SK-N-SH (cell line): ENCODE data around the gene PPP2CA. TPM values are rescaled to one million over a fixed set of nuclear protein-coding genes. Genes with fewer than 3 reads are reported as not detected.

Experiments used
- CTCF ChIA-PET: fragments of 300-600, 350-600 bp; formaldehyde crosslinking; extraction: SDS; loops from one replicate; lab custom pipeline; 2021; lab: Yijun Ruan, JAX
- POLR2A ChIA-PET: fragments of 350-600 bp; sonication (Branson Sonifier 250); formaldehyde crosslinking; extraction: SDS; loops from one replicate; lab custom pipeline; 2020; ENCODE audit warnings: antibody characterized with exemption, inconsistent platforms; lab: Yijun Ruan, JAX
- DNase-seq: peaks from one replicate; pipeline ENCODE4 v3.0.0; 2012
- H2AFZ ChIP-seq: fragments of 200-600 bp; sonication (generic); 2 replicates; pipeline ENCODE4 v1.8.1; 2016; ENCODE audit warnings: antibody characterized with exemption, mild to moderate bottlenecking, low read depth
- H3F3A ChIP-seq: fragments of 200-600 bp; sonication (generic); replicated peaks from 2 replicates; pipeline ENCODE3; 2016; ENCODE audit warnings: antibody characterized with exemption, mild to moderate bottlenecking; ENCODE audit not compliant: insufficient read depth
- H3K27ac ChIP-seq, 2 experiments: fragments of 200-500 bp in 1 of 2; fragments of 200-600 bp in 1 of 2; sonication (Bioruptor generic) in 1 of 2; sonication (generic), shearing (Covaris generic) in 1 of 2; 2 replicates each; pipeline versions ENCODE4 v1.5.1 to v1.6.1; 2014 to 2016; ENCODE audit warnings: low read depth in 2 of 2, inconsistent platforms in 1 of 2, low read length in 1 of 2, mild to moderate bottlenecking in 1 of 2, mixed read lengths in 1 of 2
- H3K27me3 ChIP-seq: fragments of 200-600 bp; sonication (generic), shearing (Covaris generic); 2 replicates; pipeline ENCODE4 v1.6.1; 2016; ENCODE audit warnings: mixed run types; ENCODE audit not compliant: insufficient read depth
- H3K36me3 ChIP-seq, 2 experiments: fragments of 200-500 bp in 1 of 2; fragments of 200-600 bp in 1 of 2; sonication (Bioruptor generic) in 1 of 2; sonication (generic) in 1 of 2; replicated peaks in 1 of 2; 2 replicates each; pipeline versions ENCODE3 to v1.5.1; 2014 to 2016; ENCODE audit warnings: low read length in 1 of 2, mild to moderate bottlenecking in 1 of 2; ENCODE audit not compliant: insufficient read depth in 2 of 2, control insufficient read depth in 1 of 2
- H3K4me1 ChIP-seq, 2 experiments: fragments of 200-500 bp in 1 of 2; fragments of 200-600 bp in 1 of 2; sonication (Bioruptor generic) in 1 of 2; sonication (generic), shearing (Covaris generic) in 1 of 2; 2 replicates each; pipeline versions ENCODE4 v1.5.1 to v1.6.1; 2014 to 2016; ENCODE audit warnings: low read depth in 1 of 2, low read length in 1 of 2, mixed run types in 1 of 2; ENCODE audit not compliant: insufficient read depth in 2 of 2, control insufficient read depth in 1 of 2
- H3K4me2 ChIP-seq: fragments of 200-600 bp; sonication (generic), shearing (Covaris generic); 2 replicates; pipeline ENCODE4 v1.6.1; 2017; ENCODE audit warnings: mixed run types
- H3K4me3 ChIP-seq, 2 experiments: fragments of 200-500 bp in 1 of 2; fragments of 200-600 bp in 1 of 2; sonication (Bioruptor generic) in 1 of 2; sonication (generic), shearing (Covaris generic) in 1 of 2; 2 replicates each; pipeline versions ENCODE4 v1.5.1 to v1.8.1; 2014 to 2016; ENCODE audit warnings: low read depth in 2 of 2, inconsistent platforms in 1 of 2, low read length in 1 of 2, mild to moderate bottlenecking in 1 of 2, mixed read lengths in 1 of 2, moderate library complexity in 1 of 2
- H3K79me2 ChIP-seq: fragments of 200-600 bp; sonication (generic); 2 replicates; pipeline ENCODE4 v1.8.1; 2017; ENCODE audit warnings: mild to moderate bottlenecking; ENCODE audit not compliant: insufficient read depth
- H3K9ac ChIP-seq: fragments of 200-600 bp; sonication (generic); 2 replicates; pipeline ENCODE4 v1.6.1; 2017; ENCODE audit warnings: mixed run types
- H3K9me2 ChIP-seq: fragments of 200-600 bp; sonication (generic); 2 replicates; pipeline ENCODE4 v1.6.1; 2017; ENCODE audit warnings: mixed run types
- H3K9me3 ChIP-seq: fragments of 200-600 bp; sonication (generic); 2 replicates; pipeline ENCODE4 v1.6.1; 2017; ENCODE audit warnings: mixed run types, mild to moderate bottlenecking, moderate library complexity
- H4K20me1 ChIP-seq: fragments of 200-600 bp; sonication (generic); 2 replicates; pipeline ENCODE4 v1.6.1; 2017; ENCODE audit warnings: mild to moderate bottlenecking, mixed run types; ENCODE audit not compliant: insufficient read depth
- CHD2 ChIP-seq: fragments of 150-350 bp; IDR thresholded peaks from 2 replicates; pipeline ENCODE4 v1.6.1; 2018; ENCODE audit warnings: low read length; ENCODE audit not compliant: partially characterized antibody
- EP300 ChIP-seq, 2 experiments: IDR thresholded peaks; 2 replicates each; pipeline versions ENCODE4 v1.4.0 to v1.6.1; 2012; ENCODE audit warnings: borderline replicate concordance in 1 of 2, low read depth in 1 of 2, low read length in 1 of 2
- EZH2phosphoT487 ChIP-seq: fragments of 200-600 bp; sonication (generic); IDR thresholded peaks from 2 replicates; pipeline ENCODE4 v1.6.1; 2017; ENCODE audit warnings: low read depth, mixed run types, mild to moderate bottlenecking, antibody characterized with exemption, moderate library complexity, borderline replicate concordance
- FOSL2 ChIP-seq: IDR thresholded peaks from 2 replicates; pipeline ENCODE4 v1.4.0; 2012; ENCODE audit warnings: low read depth, mild to moderate bottlenecking, moderate library complexity, borderline replicate concordance
- FOXJ3 ChIP-seq: sonication (generic); formaldehyde crosslinking; IDR thresholded peaks from 2 replicates; pipeline ENCODE4 v1.5.1; 2020; ENCODE audit warnings: mild to moderate bottlenecking, missing genetic modification reagents
- FOXM1 ChIP-seq: IDR thresholded peaks from 2 replicates; pipeline ENCODE4 v1.4.0; 2012; ENCODE audit warnings: low read depth, mild to moderate bottlenecking
- GABPA ChIP-seq: IDR thresholded peaks from 2 replicates; pipeline ENCODE4 v1.4.0; 2012; ENCODE audit warnings: low read depth, mild to moderate bottlenecking
- JUND ChIP-seq: IDR thresholded peaks from 2 replicates; pipeline ENCODE4 v1.4.0; 2012
- MEF2A ChIP-seq: IDR thresholded peaks from 2 replicates; pipeline ENCODE4 v1.4.0; 2012; ENCODE audit warnings: low read depth, borderline replicate concordance
- NFIC ChIP-seq: IDR thresholded peaks from 2 replicates; pipeline ENCODE4 v1.4.0; 2012; ENCODE audit warnings: borderline replicate concordance
- NRF1 ChIP-seq: IDR thresholded peaks from 2 replicates; pipeline ENCODE4 v1.6.1; 2012; ENCODE audit warnings: low read depth, mild to moderate bottlenecking, low read length
- POLR2AphosphoS5 ChIP-seq: IDR thresholded peaks from 2 replicates; pipeline ENCODE4 v1.6.1; 2012; ENCODE audit warnings: low read depth, low read length
- RAD21 ChIP-seq: IDR thresholded peaks from 2 replicates; pipeline ENCODE4 v1.6.1; 2012; ENCODE audit warnings: mild to moderate bottlenecking, low read length
- RCOR1 ChIP-seq: fragments of 150-350 bp; IDR thresholded peaks from 2 replicates; pipeline ENCODE4 v1.6.1; 2017; ENCODE audit warnings: antibody characterized with exemption, low read length
- RFX5 ChIP-seq: IDR thresholded peaks from 2 replicates; pipeline ENCODE4 v1.6.1; 2012; ENCODE audit warnings: mild to moderate bottlenecking, improper control_type of control experiment, low read length
- RXRA ChIP-seq: IDR thresholded peaks from 2 replicates; pipeline ENCODE4 v1.4.0; 2012; ENCODE audit warnings: low read depth, mild to moderate bottlenecking, borderline replicate concordance
- TCF12 ChIP-seq: IDR thresholded peaks from 2 replicates; pipeline ENCODE4 v1.4.0; 2012
- YY1 ChIP-seq: IDR thresholded peaks from 2 replicates; pipeline ENCODE4 v1.4.0; 2012; ENCODE audit warnings: low read depth, mild to moderate bottlenecking
- WGBS: methylation state at CpG from one replicate; pipeline ENCODE4 v1.1.6; 2017; ENCODE audit warnings: low lambda C conversion rate; 5-methylcytosine and 5-hydroxymethylcytosine counted together
- polyA plus RNA-seq, 3 experiments: library from polyadenylated mRNA; depleted of rRNA; stranded (reverse); fragments of >200 nt; gene quantifications; 2 replicates each; pipeline ENCODE4 v1.2.3, GENCODE V29; 2012
- TF ChIP-seq, protein P1 (sequence below): IDR thresholded peaks from 2 replicates; pipeline ENCODE4 v1.6.1; 2012; ENCODE audit warnings: mild to moderate bottlenecking, low read depth, low read length, moderate library complexity
- TF ChIP-seq, protein P2 (sequence below): fragments of 200-600 bp; sonication (generic); IDR thresholded peaks from 2 replicates; pipeline ENCODE4 v1.6.1; 2017; ENCODE audit warnings: antibody characterized with exemption, mild to moderate bottlenecking, moderate library complexity
- TF ChIP-seq, protein P3 (sequence below): IDR thresholded peaks from 2 replicates; pipeline ENCODE4; 2012
- TF ChIP-seq, protein P4 (sequence below): fragments of 150-350 bp; IDR thresholded peaks from 2 replicates; pipeline ENCODE4 v1.6.1; 2017; ENCODE audit warnings: antibody characterized with exemption, low read length, low read depth, borderline replicate concordance

Gene PPP2CA
- polyA plus RNA-seq, 1 of the 3 experiments (the other 2 are of a cell fraction), result 146 TPM

DNA sequence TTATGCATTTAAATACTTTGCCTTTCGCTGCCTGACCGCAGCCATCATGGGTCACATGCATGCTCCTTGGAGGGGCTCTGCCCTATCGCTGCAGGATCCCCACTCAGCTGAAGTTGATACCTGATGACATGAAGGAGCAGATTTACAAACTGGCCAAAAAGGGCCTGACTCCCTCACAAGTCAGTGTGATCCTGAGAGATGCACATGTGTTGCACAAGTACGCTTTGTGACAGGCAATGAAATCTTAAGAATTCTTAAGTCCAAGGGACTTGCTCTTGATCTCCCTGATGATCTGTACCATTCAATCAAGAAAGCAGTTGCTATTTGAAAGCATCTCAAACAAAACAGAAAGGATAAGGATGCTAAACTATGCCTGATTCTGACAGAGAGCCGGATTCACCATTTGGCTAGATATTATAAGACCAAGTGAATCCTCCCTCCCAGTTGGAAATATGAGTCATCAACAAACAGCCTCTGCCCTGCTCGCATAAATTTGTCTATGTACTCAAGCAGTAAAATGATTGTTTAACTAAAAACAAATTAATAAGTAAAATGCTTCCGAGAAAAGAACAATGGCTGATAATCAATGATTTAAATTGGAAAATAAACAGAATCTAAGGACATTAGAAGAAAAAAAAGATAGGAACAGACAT lies 41.6 kb upstream of the PPP2CA start:
- H3K27me3 ChIP-seq, result no peaks in the 10 kb centered on the region
- POLR2A ChIA-PET, result no interaction called here
- H3K79me2 ChIP-seq, result no peaks in the 10 kb centered on the region
- peak overlapping the region; percentile 19; the same call in 1 of the 2 replicates for H2AFZ ChIP-seq
- TF ChIP-seq TCF12, result no peak
- no peak for TF ChIP-seq EZH2phosphoT487
- peak; percentile 48; the same call in 1 of the 2 replicates for TF ChIP-seq FOSL2
- no peak for TF ChIP-seq FOXJ3 (CRISPR knock-in tag)
- no peak for TF ChIP-seq RXRA
- no peak for TF ChIP-seq FOXM1
- no peak for TF ChIP-seq EP300 (IDR thresholded peaks at IDR 0.05; ENCODE audit: borderline replicate concordance in 1 of 2, low read depth in 1 of 2, low read length in 1 of 2)
- no peak for TF ChIP-seq RAD21
- no peak for TF ChIP-seq NFIC
- peak; percentile 22; the same call in 1 of the 2 replicates for TF ChIP-seq JUND
- TF ChIP-seq, protein P1, sequence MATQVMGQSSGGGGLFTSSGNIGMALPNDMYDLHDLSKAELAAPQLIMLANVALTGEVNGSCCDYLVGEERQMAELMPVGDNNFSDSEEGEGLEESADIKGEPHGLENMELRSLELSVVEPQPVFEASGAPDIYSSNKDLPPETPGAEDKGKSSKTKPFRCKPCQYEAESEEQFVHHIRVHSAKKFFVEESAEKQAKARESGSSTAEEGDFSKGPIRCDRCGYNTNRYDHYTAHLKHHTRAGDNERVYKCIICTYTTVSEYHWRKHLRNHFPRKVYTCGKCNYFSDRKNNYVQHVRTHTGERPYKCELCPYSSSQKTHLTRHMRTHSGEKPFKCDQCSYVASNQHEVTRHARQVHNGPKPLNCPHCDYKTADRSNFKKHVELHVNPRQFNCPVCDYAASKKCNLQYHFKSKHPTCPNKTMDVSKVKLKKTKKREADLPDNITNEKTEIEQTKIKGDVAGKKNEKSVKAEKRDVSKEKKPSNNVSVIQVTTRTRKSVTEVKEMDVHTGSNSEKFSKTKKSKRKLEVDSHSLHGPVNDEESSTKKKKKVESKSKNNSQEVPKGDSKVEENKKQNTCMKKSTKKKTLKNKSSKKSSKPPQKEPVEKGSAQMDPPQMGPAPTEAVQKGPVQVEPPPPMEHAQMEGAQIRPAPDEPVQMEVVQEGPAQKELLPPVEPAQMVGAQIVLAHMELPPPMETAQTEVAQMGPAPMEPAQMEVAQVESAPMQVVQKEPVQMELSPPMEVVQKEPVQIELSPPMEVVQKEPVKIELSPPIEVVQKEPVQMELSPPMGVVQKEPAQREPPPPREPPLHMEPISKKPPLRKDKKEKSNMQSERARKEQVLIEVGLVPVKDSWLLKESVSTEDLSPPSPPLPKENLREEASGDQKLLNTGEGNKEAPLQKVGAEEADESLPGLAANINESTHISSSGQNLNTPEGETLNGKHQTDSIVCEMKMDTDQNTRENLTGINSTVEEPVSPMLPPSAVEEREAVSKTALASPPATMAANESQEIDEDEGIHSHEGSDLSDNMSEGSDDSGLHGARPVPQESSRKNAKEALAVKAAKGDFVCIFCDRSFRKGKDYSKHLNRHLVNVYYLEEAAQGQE, result no peak
- TF ChIP-seq GABPA, result no peak
- TF ChIP-seq POLR2AphosphoS5, result no peak
- H3K9me2 ChIP-seq, result no peaks in the 10 kb centered on the region
- no peak overlapping the region for H3K9ac ChIP-seq
- no peak overlapping the region for H3K27ac ChIP-seq
- WGBS, result 64% methylated on average over 7 of the region's 7 CpGs
- H3K4me1 ChIP-seq, result no peaks in the 10 kb centered on the region
- CTCF ChIA-PET, result interaction anchor here (0.8 to 1.4 kb wide), 3 partner anchors 22 to 84 kb away, joined by 3 to 4 read pairs (median 3); no protein-coding TSS in a partner anchor
- no peaks in the 10 kb centered on the region for H3K9me3 ChIP-seq
- H3F3A ChIP-seq, result no peaks in the 10 kb centered on the region
- H3K4me2 ChIP-seq, result no peak overlapping the region
- H4K20me1 ChIP-seq, result no peaks in the 10 kb centered on the region
- no peak overlapping the region for H3K4me3 ChIP-seq
- no peaks in the 10 kb centered on the region for H3K36me3 ChIP-seq
- no peak for DNase-seq

DNA sequence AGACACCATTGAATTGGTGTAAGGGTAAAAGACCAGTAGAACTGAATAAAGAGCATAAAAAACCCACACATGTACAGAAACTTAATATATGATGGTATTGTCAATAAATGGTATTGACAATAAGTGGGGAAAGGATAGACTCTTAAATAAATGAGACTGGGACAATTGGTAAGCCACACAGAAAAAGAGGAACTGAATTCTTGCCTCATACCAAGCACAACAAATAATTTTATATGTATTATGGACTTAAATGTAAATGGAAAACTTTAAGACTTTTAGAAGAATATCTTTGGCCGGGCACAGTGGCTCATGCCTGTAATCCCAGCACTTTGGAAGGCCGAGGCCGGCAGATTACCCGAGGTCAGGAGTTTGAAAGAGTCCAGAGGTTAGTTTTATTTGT lies 37.9 kb upstream of the PPP2CA start:
- Histone ChIP-seq H3F3A (no peaks in the 10 kb centered on the region), H3K27ac (no peak overlapping the region), H3K4me2 (no peak overlapping the region), H3K9ac (no peak overlapping the region), H2AFZ (no peak overlapping the region), H3K4me3 (no peak overlapping the region), H3K9me3 (no peaks in the 10 kb centered on the region), H3K27me3 (no peaks in the 10 kb centered on the region), H3K4me1 (no peaks in the 10 kb centered on the region), H3K36me3 (no peaks in the 10 kb centered on the region), H4K20me1 (no peaks in the 10 kb centered on the region), H3K79me2 (no peaks in the 10 kb centered on the region), H3K9me2 (no peaks in the 10 kb centered on the region)
- CTCF ChIA-PET, result no interaction called here
- WGBS, result 69% methylated on average over 4 of the region's 4 CpGs
- POLR2A ChIA-PET, result no interaction called here
- DNase-seq, result no peak
- TF ChIP-seq RFX5 (no peak), NRF1 (no peak), CHD2 (no peak), MEF2A (no peak), NFIC (no peak), JUND (no peak), YY1 (no peak), FOSL2 (no peak), EZH2phosphoT487 (no peak), FOXM1 (no peak), RCOR1 (no peak)
- TF ChIP-seq, protein P2, sequence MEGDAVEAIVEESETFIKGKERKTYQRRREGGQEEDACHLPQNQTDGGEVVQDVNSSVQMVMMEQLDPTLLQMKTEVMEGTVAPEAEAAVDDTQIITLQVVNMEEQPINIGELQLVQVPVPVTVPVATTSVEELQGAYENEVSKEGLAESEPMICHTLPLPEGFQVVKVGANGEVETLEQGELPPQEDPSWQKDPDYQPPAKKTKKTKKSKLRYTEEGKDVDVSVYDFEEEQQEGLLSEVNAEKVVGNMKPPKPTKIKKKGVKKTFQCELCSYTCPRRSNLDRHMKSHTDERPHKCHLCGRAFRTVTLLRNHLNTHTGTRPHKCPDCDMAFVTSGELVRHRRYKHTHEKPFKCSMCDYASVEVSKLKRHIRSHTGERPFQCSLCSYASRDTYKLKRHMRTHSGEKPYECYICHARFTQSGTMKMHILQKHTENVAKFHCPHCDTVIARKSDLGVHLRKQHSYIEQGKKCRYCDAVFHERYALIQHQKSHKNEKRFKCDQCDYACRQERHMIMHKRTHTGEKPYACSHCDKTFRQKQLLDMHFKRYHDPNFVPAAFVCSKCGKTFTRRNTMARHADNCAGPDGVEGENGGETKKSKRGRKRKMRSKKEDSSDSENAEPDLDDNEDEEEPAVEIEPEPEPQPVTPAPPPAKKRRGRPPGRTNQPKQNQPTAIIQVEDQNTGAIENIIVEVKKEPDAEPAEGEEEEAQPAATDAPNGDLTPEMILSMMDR, result no peak
- TF ChIP-seq, protein P3, sequence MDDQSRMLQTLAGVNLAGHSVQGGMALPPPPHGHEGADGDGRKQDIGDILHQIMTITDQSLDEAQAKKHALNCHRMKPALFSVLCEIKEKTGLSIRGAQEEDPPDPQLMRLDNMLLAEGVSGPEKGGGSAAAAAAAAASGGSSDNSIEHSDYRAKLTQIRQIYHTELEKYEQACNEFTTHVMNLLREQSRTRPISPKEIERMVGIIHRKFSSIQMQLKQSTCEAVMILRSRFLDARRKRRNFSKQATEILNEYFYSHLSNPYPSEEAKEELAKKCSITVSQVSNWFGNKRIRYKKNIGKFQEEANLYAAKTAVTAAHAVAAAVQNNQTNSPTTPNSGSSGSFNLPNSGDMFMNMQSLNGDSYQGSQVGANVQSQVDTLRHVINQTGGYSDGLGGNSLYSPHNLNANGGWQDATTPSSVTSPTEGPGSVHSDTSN, result no peak
- TF ChIP-seq, protein P4, sequence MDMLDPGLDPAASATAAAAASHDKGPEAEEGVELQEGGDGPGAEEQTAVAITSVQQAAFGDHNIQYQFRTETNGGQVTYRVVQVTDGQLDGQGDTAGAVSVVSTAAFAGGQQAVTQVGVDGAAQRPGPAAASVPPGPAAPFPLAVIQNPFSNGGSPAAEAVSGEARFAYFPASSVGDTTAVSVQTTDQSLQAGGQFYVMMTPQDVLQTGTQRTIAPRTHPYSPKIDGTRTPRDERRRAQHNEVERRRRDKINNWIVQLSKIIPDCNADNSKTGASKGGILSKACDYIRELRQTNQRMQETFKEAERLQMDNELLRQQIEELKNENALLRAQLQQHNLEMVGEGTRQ, result no peak
